ENCODE results near the gene C6orf89. TPM values are rescaled to one million over a fixed set of nuclear protein-coding genes. Genes with fewer than 3 reads are reported as not detected.

C6orf89 gene
- total and polyA plus RNA-seq, 4 donors: 42.6 to 69.5 (median 50.4) TPM

- Histone ChIP-seq H3K27me3 (ENCODE audit: control insufficient read depth, insufficient read depth, low read length) (no peaks in the 10 kb centered on the region), H3K36me3 (ENCODE audit: control insufficient read depth, insufficient read depth, low read length) (peaks cover 72% of the 10 kb centered on the region), H3K9me3 (ENCODE audit: control insufficient read depth, insufficient read depth, low read length) (no peaks in the 10 kb centered on the region), H3K4me1 (ENCODE audit: control insufficient read depth, insufficient read depth, low read length) (peaks cover 21% of the 10 kb centered on the region), H3K4me3 (ENCODE audit: low read depth, low read length) (no peak overlapping the region), H3K27ac (ENCODE audit: low read depth, low read length) (no peak overlapping the region)
- WGBS (ENCODE audit: insufficient coverage): 69% methylated on average over 14 of the region's 16 CpGs
- no peak for DNase-seq (ENCODE audit: low read depth in 4 of 6, low spot score in 6 of 6)
Measured at GRCh38 chr6:36977470-36977941, 91.8 kb downstream of the C6orf89 start.

Other genes starting within 250 kb of the C6orf89 start
- gene CDKN1A, start 207.2 kb upstream of the C6orf89 start, total RNA-seq: 10 to 100 TPM in 1 of 2 donors, 1 to 10 TPM in 1; 9.1 to 10.6 TPM
- 1 to 10 TPM; 9.5 to 9.9 TPM for gene CDKN1A, start 207.2 kb upstream of the C6orf89 start, polyA plus RNA-seq (ENCODE audit: insufficient read length in 2 of 2)
- under 1 TPM; 0.06 to 0.59 TPM for gene RAB44, start 188.1 kb upstream of the C6orf89 start, total RNA-seq
- under 1 TPM in 1 of 2 donors, not detected in 1; 0.05 TPM for gene RAB44, start 188.1 kb upstream of the C6orf89 start, polyA plus RNA-seq (ENCODE audit: insufficient read length in 2 of 2)
- 10 to 100 TPM in 1 of 2 donors, 1 to 10 TPM in 1; 9.6 to 32.5 TPM for gene CPNE5, start 46.5 kb upstream of the C6orf89 start, total RNA-seq
- 10 to 100 TPM; 73.1 to 88.4 TPM for gene CPNE5, start 46.5 kb upstream of the C6orf89 start, polyA plus RNA-seq (ENCODE audit: insufficient read length in 2 of 2)
- gene PPIL1, start 11.1 kb upstream of the C6orf89 start, total RNA-seq: 10 to 100 TPM; 39.2 to 55.9 TPM
- 10 to 100 TPM; 56.5 to 70.1 TPM for gene PPIL1, start 11.1 kb upstream of the C6orf89 start, polyA plus RNA-seq (ENCODE audit: insufficient read length in 2 of 2)
- 10 to 100 TPM; 29.9 to 47.4 TPM for gene PI16, start 68.8 kb downstream of the C6orf89 start, total RNA-seq
- gene PI16, start 68.8 kb downstream of the C6orf89 start, polyA plus RNA-seq (ENCODE audit: insufficient read length in 2 of 2): 10 to 100 TPM; 22.7 to 28.4 TPM
- gene MTCH1, start 100.2 kb downstream of the C6orf89 start, total RNA-seq: 100 to 1,000 TPM; 195 to 220 TPM
- 100 to 1,000 TPM; 275 to 299 TPM for gene MTCH1, start 100.2 kb downstream of the C6orf89 start, polyA plus RNA-seq (ENCODE audit: insufficient read length in 2 of 2)
- gene FGD2, start 119.7 kb downstream of the C6orf89 start, total RNA-seq: 1 to 10 TPM; 5.5 to 6.7 TPM
- 1 to 10 TPM; 8.4 to 9.6 TPM for gene FGD2, start 119.7 kb downstream of the C6orf89 start, polyA plus RNA-seq (ENCODE audit: insufficient read length in 2 of 2)